NOMO-1 treated with DMSO at 0.1 percent for 48 hours (cell line): ENCODE measurements around the gene EPHB1.

ENCODE experiments used
- DNase-seq: peaks from one replicate; lab custom pipeline; 2025; ENCODE audit not compliant: unreplicated experiment; lab: John Stamatoyannopoulos, UW

The EPHB1 gene

DNA sequence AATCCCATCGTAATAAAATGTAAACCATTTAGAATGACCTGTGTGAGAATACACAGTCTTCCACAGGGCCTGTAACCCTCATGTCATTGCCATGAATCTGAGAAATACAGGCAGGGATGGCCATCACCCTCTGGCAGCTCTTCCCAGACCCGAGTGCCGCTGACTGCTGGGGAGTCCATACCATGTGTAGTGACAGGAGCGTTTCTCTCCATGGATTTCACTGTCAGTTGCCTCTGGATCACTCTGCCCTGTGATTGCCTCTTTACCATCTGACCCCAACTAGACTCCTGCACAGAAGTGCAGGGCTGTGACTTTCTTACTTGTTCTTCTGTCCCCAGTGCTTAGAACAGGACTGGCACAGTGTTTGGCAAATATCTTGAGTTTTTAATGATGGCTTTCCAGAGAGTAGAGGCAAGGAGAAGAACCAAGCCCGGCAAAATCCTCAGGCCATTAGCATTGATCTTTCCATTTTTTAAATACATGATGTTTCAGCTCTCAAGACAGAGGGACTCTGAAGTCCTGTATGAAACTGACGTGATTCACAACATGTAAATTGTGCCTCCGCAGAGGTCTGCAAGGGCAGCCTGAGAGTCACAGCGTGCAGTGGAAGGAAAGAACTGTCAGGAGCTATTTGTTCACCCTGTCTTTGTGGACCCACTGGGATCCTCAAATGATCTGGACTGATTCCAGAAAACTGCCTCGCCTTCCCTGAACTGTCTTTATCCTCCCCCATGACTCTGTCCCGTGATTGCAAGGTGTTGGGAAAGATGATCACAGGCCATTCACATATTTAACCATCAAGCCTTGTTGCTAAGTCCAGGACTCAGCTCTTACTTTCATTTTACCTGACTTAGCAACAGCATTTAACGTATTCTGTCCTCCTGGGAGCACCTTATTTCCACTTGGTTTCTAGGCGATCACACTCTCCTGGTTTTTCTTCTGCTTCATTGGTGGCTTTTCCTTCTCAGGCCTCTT is 354.9 kb downstream of the EPHB1 start:
- DNase-seq, result no peak

DNA sequence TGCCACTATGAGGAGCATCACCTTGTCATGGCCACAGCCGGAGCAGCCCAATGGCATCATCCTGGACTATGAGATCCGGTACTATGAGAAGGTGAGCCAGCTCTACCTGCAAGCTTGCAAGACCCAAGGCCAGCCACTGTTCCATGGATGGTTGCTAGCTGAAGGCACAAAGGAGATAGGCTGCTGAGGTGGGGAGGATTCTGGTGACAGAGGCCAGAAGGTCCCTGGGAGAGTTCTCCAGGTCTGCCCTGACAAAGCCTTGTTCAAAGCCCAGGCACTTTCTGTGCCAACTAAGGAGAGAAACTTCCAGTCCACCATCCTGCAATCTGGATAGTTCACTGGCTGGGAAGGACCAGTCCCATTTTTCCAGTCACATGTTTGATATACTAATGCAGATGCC is 359.1 kb downstream of the EPHB1 start:
- DNase-seq, result no peak

DNA sequence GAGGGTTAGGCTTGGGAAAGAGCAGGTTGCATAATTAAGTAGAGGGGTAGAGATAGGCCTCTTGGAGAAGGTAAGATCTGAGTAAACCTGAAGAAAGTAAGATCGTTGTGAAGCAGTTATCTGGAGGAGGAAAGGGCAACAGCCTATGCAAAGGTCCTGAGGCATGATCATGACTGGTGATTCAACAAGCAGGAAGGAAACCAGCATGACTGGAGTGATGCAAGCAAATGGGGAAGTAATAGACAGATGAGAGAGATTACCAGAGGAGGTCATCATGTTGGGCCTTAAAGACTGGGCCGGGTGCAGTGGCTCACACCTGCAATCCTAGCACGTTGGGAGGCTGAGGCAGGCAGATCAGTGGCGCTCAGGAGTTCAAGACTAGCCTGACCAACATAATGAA is 360.2 kb downstream of the EPHB1 start:
- peak; percentile 21 for DNase-seq

DNA sequence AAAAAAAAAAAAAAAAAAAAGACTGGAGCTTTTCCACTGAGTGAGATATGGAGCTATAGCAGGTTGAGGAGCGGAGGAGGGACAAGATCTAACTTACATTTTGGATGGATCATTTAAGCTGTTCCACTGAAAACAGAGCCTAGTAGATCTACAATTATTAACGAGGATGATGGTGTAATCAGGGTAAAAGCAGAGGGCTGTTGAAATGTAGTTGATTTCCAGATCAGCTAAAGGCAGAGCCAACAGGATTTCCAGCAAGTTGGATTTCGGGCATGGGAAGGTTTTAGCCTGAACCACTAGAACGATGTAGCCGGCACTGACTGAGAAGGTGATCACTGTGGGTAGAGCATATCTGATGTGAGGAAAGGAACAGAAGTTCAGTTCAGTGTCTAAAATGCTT is 360.7 kb downstream of the EPHB1 start:
- DNase-seq, result no peak

DNA sequence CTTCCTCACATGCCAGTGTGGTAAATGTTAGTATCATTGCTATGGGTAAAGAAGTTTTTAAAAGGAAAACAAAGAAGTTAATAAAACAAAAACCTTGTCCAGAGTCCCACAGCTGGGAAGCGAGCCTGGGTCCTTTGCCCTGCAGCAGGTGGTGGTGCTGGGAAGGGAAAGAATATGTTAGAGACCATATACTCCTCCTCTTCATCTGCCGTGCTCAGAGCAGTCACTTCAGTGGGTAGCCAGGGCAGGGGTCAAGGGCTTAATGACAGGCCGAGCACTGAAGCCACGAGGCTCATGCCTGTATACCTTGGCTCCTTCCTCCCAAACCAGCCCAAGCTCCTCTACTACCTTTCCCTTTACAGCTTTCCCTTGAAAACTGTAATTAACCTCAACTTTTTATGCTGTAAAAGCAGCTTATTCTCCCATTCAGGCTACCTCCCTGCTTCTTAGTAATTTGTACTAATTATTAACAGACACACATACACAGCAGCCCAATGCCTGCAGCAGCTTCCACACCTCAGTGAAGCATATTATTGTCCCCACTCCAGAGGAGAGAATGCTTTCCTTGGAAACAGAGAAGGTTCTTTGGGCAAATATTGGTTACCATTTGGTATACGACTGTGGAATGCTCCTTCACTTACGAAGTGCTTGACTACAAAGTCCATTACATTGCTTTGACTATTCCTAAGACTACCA is 362.1 kb downstream of the EPHB1 start:
- no peak for DNase-seq

DNA sequence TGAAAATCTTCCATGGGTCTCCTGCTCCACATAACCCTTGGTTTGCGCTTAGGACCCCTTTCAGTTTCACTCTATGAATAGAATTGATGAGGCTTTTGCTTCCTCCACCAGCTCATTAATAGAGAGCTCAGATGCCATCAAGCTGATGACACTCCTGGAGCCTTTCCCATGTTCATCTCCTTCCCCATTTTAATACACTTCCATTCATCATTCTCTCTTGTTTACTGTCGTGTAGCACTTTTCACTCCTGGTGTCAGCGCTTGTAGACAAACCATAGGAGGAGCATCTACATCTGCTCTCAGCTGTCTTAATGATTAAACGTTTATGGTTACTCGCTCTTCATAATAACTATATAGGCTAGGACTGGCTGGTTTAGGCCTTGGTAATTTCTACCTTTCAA is 363.5 kb downstream of the EPHB1 start:
- no peak for DNase-seq

DNA sequence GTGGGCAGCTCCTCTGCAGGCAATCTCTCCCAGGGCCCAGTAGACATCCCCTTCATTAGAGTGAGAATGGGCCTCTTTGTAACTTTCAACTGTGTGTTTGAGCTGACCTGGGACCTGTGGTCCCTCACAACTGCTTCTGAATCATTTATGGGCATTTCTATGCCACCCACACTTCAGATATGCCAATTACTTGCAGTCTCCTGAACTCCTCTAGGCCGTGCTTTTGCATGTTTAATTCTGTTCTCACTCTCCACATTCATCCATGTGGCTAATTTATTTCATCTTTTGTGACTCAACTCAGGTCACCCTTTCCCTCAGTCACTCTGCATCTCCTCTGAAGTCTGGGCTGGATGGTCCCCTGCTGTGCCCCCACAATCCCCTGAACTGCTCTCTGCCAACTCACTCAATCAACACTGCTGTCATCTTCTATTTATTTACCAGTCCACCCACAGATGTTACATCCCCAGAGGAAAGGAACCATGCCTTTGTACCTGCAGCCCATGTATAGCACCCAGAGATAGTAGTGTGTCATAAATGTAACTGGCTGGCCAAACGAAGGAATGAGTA is 364.7 kb downstream of the EPHB1 start:
- no peak for DNase-seq

DNA sequence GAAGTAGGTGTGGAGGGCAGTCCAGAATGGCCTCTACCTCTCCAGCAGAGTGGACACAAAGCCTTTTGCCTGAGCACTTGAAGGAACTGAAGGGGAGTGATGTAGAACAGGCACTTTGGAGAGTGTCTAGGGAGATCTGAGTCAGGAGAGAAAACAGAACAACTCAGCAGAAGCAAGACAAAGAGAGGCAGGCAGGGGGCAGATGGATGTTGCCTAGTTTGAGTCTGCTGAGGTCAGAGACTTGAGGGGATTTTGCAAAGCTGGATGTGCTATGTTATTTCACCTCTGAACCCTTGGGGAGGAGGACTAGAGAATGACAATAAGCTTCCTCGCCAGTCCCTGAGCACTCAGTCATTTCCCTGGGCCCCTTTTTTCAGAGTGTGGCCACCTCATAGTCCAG is 366.4 kb downstream of the EPHB1 start:
- no peak for DNase-seq

DNA sequence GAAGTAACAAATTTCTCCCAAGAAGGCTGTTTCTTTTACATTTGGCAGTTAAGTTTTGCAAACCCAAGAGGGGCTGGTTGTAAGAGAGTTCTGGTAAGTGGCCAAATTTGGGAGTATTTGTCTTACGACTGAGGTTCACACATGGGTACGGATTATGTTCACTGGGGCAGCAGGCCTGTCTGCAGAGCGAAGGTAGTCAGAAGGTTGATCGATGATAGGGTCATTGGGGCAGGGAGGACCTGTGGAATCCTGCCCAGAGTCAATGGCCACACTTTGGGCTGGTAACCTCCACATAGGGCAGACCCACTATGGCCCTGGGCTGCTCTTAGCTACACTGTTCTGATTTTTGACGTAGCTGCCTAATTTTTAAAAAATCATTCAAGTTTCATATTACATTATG is 368.6 kb downstream of the EPHB1 start:
- no peak for DNase-seq

DNA sequence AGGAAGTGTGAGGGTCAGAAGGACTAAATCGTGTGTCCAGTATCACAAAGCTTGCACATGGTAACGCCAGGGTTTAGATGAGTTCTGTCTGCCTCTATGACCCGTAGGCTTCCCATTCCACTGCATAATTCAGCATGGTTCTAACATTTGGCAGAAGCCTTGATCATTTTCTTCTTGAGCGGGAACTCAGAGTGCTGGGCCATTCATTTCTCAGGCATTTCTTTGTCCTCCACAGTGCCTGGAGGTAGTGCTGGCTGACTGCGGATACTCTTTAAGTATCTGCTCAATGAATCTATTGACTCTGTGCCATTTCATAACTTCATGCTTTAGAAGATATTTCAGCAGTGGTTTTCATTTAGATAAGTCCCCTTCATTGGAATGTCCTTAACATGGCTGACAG is 370.2 kb downstream of the EPHB1 start:
- no peak for DNase-seq

DNA sequence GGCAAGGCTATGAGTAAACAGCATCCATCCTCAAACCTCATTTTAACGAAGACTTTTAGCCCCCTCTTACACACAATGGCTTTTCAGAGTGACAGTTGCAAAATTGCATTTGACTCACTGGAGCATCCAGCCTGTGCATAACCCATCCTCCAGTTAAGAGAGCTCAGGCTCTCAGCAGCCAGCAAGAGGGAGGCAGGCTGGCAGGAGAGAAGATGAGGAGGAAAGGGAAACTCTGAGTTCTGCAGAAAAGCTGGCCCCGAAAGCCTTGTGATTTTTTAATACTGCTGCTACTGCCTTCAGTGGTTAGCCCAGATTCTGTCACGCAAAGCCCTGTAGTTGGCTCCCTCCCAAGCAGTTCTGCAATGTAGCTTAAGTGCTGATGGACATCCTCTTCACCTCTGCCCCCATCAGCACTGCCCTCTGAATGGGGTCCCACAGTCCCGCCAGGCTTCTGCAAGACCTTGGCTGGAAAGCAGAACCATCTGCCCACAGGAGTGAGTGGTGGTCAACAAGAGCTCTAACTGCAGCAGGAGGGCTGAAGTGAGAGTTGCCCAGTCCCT is 371.3 kb downstream of the EPHB1 start:
- no peak for DNase-seq

DNA sequence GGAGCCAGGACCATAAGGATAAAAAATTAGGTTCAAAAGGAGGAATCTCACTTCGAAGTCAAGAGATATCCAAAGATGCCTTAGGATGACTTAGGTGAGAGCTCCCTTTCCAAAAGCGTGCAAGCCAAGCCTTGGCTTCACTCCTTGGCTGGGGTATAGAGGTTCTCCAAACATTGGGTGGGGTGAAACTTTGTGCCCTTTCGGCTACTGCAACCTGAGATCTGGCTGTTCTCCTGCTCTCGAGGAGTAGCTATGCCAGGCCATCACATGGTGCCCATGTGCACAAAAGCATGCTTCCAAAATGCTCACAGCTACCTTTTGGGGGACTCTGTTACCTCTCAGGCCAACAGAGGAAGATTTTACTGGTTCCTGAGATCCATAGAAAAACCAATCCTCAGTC is 373.8 kb downstream of the EPHB1 start:
- no peak for DNase-seq

DNA sequence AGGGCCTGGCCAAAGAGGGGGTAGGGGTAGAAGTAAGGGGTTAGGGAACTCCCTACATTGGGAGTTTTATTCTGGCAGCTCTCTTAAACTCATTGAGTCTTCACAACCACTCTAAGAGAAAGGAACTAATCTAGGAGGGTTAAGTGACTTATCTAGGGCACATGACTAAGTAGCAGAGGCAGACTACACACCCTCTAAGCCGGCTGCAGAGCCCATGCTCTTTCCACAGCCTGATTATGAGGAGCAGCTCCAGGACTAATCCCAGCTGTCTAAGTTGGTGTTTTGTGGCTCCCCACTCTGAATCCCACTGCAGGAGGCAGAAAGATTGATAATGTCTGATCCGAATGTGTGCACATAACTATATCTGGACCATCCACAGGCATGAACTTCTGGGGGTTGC is 374.6 kb downstream of the EPHB1 start:
- DNase-seq, result no peak

DNA sequence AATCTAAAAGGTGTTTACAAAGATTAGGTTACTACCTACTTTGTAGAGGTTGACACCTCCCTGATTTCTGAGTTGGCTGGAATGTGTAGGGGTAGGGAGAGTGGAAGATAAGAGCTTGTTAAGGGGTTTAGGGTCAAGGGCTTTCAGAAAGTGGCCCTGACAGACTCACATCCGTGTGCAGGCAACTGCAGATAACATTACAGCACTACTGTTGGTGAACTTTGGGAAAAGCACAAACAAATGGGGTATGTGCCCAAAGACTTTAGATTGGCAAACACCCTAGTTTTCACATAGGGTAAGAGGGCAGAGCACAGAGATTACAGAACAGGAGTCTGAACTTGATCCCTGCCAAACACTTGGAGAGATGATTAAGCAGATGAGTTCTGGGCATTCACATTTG is 375.7 kb downstream of the EPHB1 start:
- DNase-seq, result no peak

DNA sequence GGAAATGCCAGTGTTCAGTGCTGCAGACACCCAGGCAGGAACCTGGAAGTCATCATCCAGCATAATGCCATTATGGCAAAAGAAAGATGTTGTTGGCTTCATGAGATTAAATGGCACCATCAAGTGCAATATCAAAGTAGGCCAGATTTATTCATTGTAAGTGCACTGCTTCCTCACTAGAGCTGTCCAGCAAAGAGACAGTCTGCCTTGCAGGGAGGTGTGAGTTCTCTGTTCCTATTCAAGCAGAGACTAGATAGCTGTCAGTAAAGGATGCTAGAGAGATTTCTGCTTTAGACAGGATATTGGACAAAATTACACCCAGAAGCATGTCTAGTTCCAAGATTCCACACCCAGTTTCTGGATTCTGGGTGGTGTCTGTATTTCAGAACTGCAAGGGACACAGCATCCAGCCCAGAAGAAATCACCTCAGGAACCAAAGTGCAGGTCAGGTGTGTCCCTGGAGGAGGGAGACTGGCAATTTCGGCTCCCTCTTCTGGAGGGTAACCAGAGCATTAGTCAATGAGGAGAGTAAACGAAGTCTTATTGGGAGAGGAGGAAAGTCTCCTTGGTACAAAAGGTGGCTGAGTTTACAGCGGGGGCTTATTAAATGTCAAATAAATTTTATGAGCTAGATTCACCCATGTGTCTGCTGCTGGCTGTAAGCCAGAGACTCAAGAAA is 377.3 kb downstream of the EPHB1 start:
- no peak for DNase-seq

DNA sequence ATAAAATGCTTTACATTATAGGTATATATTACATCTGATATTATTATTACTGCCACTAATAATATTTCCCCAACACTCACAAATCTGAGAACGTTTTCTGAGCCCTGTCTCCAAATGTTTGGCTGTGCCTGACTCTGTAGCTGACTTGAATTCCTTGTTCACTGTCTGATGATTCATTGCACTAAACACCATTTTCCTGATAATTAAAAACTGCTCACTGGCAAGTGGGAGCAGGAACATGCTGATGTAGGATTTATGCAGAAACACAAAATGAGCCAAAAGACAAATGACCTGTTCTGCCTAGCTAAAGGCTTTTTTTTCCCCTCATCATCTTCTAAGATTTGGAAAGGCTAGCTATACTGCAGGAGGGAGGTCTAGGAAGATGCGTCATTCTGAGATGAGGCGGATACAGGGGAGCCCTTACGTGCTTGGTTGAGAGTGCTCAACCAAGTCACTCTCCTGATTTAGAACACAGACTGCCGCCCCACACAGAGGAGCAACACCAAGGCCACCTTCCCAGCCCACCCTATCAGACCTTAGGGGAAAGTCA is 380.7 kb downstream of the EPHB1 start:
- DNase-seq, result no peak

DNA sequence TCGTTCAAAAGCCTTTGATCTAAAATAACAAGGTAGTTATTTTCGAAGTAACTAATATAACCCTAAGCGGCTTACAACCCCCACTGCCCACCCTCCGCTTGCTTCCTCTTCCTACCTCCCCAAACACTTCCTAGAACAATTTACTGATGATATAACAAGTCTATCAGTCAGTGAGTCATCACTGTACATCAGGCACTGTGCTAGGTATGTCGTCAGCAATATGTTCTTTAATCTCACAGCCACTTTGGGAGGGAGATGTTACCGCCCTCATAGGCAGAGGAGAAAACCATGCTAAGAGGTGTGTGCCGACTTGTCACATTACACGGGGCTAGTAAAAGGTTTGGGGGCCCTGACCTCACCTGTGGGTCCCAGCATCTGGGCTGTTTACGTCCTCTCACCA is 381.8 kb downstream of the EPHB1 start:
- no peak for DNase-seq

DNA sequence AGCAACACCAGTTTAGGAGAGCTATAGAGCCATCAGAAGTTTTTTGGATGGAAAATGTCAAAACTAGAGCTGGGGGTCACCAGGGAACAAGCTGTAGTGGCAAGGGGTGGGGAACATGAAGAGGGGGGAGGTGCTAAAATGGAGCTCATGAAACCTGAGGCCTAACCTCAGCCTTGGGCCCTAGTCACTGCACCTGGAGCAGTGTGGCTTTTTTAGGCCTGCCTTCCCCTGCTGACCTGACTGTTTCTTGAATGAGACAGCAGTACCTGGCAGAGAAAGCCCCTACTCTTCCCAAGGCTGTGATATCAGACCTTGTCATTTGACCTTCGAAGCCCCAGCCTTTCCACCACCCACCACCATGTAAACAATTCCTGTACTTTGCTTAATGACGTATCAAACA is 383.5 kb downstream of the EPHB1 start:
- DNase-seq, result no peak

DNA sequence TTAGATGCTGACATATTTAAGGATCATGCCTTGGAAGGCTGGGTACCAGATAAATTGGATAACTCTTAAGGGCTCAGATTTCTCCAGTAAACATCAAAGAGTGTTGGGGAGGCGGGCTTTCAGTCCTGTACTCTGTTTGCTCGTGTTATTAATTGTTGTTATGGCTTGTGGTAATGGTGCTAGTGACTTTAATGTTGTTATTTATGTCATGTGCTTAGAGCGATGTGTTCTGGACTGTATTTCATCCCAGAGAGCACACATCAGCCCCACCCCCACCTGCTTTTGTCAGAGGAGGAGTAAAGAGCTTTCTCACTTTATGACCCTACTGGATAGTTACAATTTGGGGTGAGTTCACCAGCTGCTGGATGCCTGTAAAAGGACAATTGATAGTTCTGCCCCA is 386.3 kb downstream of the EPHB1 start:
- DNase-seq, result no peak

DNA sequence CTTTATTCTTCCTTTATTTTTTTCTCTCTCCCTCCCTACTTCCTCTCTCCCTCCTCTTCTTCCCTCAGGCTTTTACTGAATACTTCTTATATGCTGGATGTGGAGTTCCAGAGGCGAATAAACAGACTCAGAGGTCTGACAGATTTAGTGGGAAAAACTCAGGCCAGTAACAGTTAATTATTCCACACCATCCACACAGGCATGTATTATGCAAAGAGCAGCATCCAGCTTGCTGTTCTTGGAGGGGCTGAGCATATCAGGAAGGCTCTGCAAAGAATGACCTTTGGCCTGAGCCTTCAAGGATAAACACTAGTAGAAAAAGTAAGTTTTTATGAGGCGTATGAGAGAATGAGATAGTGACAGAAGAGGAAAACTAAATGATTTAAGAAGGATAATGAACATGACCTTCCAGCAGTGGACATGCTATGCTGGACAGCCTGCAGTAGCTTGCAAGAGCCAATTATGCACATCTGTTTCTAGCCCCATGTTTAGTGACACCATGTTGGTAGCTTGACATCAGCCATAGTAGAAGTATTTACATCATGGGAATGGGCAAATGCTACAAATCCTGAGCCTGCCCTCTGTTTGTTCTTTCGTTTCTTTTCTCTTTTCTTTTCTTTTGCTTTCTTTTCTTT is 387.4 kb downstream of the EPHB1 start:
- no peak for DNase-seq
